AG09319 (cell line): ENCODE data around the gene PRKAG2.
A peak's percentile ranks its signal among the peaks of the same experiment; 100 is the strongest.

Source experiments
- DNase-seq: peaks from one replicate; pipeline ENCODE4 v3.0.0-alpha.2; 2010; ENCODE audit warnings: low read depth; ENCODE audit errors: extremely low read depth
- CTCF ChIP-seq: IDR thresholded peaks from 2 replicates; pipeline ENCODE4 v1.5.1; 2011; ENCODE audit warnings: low read depth, mild to moderate bottlenecking, inconsistent platforms, low read length, moderate library complexity

Gene PRKAG2

DNA sequence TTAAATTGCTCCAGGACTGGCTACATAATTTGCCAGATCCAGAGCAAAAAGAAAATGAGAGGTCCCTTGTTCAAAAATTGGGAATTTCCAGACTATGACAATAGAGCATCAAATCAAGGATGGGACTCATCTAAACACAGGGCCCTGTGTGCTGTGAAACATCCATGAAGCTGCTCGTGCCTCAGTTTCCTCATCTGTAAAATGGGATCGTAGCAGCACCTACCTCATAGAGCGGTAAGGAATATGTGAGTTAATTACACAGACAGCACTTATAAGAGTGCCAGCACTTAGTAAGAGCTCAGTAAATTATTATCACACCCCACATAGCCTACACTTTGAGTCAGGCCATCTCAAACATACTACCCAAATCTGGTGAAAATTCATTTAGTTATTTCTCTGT is 221.4 kb downstream of the PRKAG2 start:
- no peak for TF ChIP-seq CTCF
- no peak for DNase-seq

DNA sequence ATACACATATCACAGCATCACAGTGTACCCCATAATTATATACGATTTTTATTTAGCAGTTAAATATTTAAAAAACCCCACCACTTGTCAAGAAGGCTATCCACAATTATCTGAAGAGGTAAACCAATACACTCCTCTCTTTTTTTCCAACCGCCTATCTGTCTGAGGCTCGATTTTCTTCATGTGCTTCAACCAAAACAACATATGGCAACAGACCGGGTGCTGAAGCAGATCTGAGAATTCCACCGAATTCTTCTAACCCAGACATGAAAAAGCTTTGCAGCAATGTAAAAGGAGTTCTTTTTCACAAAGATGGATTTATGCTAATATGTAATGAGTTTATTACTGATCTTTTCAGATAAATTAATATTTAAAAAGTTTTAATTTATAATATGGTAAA is 224.8 kb downstream of the PRKAG2 start:
- TF ChIP-seq CTCF: no peak
- DNase-seq: no peak

- no peak for DNase-seq
- no peak for TF ChIP-seq CTCF
Observed at GRCh38 chr7:151650161-151650560, 226.8 kb downstream of the PRKAG2 start.

DNA sequence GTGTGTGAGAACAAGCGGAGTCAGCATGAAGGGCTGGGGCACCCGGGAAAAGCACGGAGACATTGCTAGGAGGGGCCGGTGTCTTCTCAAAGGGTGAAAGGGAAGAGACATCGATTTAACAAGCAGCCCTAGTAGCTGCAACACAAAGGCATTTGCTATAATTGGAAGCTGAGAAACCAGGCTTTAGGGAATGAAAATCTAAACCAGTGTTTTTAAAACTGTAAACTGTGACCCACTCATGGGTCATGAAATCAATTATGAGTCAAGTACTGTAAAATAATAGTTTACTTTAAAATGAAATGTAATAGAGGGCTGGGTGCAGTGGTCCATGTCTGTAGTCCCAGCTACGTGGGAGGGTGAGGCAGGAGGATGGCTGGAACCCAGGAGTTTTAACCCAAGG is 228.5 kb downstream of the PRKAG2 start:
- no peak for TF ChIP-seq CTCF
- peak; percentile 55 for DNase-seq

GRCh38 chr7:151647874-151648273 is 229.0 kb downstream of the PRKAG2 start:
- DNase-seq: no peak
- TF ChIP-seq CTCF: no peak

GRCh38 chr7:151647006-151647405 is 229.9 kb downstream of the PRKAG2 start:
- no peak for DNase-seq
- no peak for TF ChIP-seq CTCF

DNA sequence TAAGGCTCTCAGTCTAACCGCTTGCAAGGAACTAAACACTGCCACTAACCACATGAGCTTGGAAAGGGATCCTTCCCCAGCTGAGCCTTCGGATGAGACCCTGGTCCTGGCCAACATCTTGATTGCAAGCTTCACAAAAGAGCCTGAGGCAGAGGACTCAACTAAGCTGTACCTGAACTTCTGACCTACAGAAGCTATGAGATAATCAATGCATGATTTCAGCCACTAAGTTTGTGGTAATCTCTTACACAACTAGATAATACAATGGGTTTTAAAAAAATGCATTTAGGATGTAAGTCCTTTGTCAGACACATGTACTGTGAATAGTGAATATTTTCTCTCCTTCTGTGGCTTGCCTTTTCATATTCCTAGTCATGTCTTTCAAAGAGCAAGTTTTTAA is 231.6 kb downstream of the PRKAG2 start:
- TF ChIP-seq CTCF: no peak
- DNase-seq: no peak
